ENCODE measurements around the gene ZNF266. TPM values are rescaled to one million over a fixed set of nuclear protein-coding genes. Genes with fewer than 3 reads are reported as not detected.
A peak's percentile ranks its signal among the peaks of the same experiment; 100 is the strongest.

ZNF266 gene
- total RNA-seq, 4 donors from 2014 or later = 19.1 to 34.4 (median 29.8) TPM

DNA sequence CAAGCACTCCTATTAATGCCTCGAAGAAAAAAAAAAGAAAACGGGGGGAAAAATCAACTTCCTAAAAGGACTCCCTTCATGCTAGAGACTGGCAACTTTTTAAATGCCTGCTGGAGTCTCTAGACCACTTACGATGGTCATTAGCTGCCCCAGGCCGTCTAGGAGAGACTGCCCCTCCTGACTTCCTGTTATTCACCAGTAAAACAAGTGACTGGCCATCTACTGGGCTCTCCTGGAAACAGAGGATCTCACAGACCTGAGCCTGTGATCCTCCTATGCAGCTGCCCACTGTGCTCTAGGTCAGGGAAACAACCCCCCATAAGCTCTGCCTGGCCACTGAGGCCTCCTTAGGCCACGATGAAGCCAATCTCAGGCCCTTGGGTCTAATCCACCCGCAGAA is 7.4 kb downstream of the ZNF266 start:
- DNase-seq (ENCODE audit: low spot score in 2 of 2) = no peak
- no peak for TF ChIP-seq POLR2A (IDR thresholded peaks at IDR 0.05)
- no peak for TF ChIP-seq CTCF (IDR thresholded peaks at IDR 0.05)
- WGBS, 2 donors = 81 to 88% methylated on average over 6 of the region's 6 CpGs
- intact Hi-C loops (cut with DNase I; ENCODE audit: low total_unique reads) = no loop called here
- H3K4me3 ChIP-seq (ENCODE audit: low read depth, poor library complexity, severe bottlenecking) = no peak overlapping the region

GRCh38 chr19:9413240-9413954 is 22.0 kb downstream of the ZNF266 start:
- H3K4me3 ChIP-seq (ENCODE audit: low read depth, poor library complexity, severe bottlenecking) = no peak overlapping the region
- intact Hi-C loops (cut with DNase I; ENCODE audit: low total_unique reads) = no loop called here
- TF ChIP-seq POLR2A (IDR thresholded peaks at IDR 0.05) (no peak), CTCF (IDR thresholded peaks at IDR 0.05) (no peak)

GRCh38 chr19:9407827-9408226 is 27.5 kb downstream of the ZNF266 start:
- 77 to 85% methylated on average over 5 of the region's 5 CpGs for WGBS, 2 donors
- TF ChIP-seq CTCF (IDR thresholded peaks at IDR 0.05) (no peak), POLR2A (IDR thresholded peaks at IDR 0.05) (no peak)

More at GRCh38 chr19:9413240-9413954, 22.0 kb downstream of the ZNF266 start:
- no peak for DNase-seq (ENCODE audit: low spot score in 2 of 2)
- 96 to 98% methylated on average over 14 of the region's 14 CpGs for WGBS, 2 donors

DNA sequence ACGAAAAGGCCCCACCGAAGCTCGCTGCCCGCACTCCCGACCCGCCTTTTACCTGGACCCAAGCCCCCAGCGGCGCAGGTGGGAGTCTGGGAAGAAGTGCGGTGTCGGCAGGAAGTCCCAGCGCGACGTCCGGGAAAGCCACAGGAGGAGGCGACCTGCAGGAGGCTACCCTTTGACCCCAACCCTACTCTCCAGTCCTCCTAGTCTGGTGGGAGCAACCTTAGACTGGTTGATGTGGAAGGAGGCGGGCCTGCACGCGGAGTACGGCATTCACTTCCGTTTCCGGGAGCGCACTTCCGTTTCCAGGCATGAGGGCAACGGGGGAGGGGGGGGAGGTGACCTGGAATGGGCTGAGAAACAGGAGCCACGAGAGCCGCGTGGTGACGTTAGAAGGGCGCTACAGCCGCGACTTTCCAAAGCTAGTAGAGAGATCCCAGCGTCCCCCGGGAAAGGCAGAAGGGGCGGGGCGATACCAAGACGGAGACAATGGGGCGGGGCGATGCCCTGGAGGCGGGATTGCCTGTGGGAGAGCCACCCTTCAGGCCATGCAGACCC is 28.5 kb downstream of the ZNF266 start:
- no peak for DNase-seq (ENCODE audit: low spot score in 2 of 2)
- WGBS, 2 donors = 4 to 6% methylated on average over 39 of the region's 39 CpGs
- intact Hi-C loops (cut with DNase I; ENCODE audit: low total_unique reads) = no loop called here

More at GRCh38 chr19:9407827-9408226, 27.5 kb downstream of the ZNF266 start:
- intact Hi-C loops (cut with DNase I; ENCODE audit: low total_unique reads) = no loop called here
- H3K4me3 ChIP-seq (ENCODE audit: low read depth, poor library complexity, severe bottlenecking) = no peak overlapping the region
- DNase-seq (ENCODE audit: low spot score in 2 of 2) = no peak

GRCh38 chr19:9381361-9381785 is 54.0 kb downstream of the ZNF266 start:
- 80 to 86% methylated on average over 4 of the region's 4 CpGs for WGBS, 2 donors
- intact Hi-C loops (cut with DNase I; ENCODE audit: low total_unique reads) = no loop called here
- no peak for TF ChIP-seq POLR2A (IDR thresholded peaks at IDR 0.05)
- no peak for TF ChIP-seq CTCF (IDR thresholded peaks at IDR 0.05)
- no peak overlapping the region for H3K4me3 ChIP-seq (ENCODE audit: low read depth, poor library complexity, severe bottlenecking)
- DNase-seq (ENCODE audit: low spot score in 2 of 2) = no peak

More for the DNA sequence above, 28.5 kb downstream of the ZNF266 start:
- TF ChIP-seq CTCF (IDR thresholded peaks at IDR 0.05) (no peak), POLR2A (IDR thresholded peaks at IDR 0.05) (no peak)
- peak overlapping the region; percentile 29 for H3K4me3 ChIP-seq (ENCODE audit: low read depth, poor library complexity, severe bottlenecking)

All from lower leg skin (tissue), 4 donors.